ENCODE results near the gene LARP1. TPM values are rescaled to one million over a fixed set of nuclear protein-coding genes. Genes with fewer than 3 reads are reported as not detected.

The LARP1 gene
- total and polyA plus RNA-seq, 12 donors = 26.4 to 197 (median 163) TPM

DNA sequence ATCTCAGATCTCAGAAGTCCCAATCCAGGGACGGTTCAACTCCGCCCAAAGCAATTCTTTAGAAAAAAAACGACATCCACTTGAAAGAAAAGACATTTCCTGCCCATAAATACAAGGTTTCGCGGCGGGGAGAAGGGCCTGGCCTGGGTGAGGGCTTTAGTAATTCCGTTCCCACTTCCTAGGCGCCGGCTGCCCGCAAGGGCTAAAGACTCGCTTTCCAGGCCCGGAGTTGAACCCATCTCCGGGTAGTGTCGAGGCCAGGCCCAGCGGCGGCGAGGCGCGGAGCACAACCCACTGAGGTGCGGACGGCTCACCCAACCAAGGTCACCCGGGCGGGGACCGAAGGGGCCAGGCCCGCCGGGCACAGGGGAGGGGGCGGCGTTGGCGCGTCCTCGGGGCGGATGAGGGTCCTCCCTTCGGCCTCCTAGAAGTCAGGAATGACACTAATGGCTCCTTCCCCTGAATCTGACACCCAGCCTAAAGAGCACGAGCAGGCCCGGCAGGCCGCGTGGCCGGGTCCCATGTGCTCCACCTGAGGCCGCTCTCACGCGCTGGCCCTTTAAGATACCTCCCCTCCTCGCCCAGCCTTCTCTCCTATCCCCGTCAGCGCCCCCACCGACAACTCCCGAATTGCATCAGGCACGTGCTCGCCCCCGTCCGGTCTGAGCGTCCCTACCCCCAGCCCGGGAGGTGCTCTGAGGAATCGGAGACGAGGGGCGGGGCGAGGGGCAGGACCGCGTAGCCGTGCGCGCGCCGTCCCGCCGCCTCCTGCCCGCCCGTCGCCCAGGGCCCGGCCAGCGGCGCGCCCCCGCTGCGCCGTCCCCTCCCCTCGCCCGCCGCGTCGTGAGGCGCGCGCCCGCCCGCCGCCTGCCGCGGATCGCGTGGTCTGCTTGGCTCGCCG is 467 bp upstream of the LARP1 start:
- no peaks in the 10 kb centered on the region for H3K36me3 ChIP-seq
- ATAC-seq (peak; percentile 91 to 96 (median 94)), DNase-seq (peak; percentile 100)
- peak overlapping the region; percentile 86 to 99 (median 98) for H3K27ac ChIP-seq
- peak overlapping the region; percentile 87 to 99 (median 98) for H3K4me3 ChIP-seq
- no peaks in the 10 kb centered on the region for H3K9me3 ChIP-seq
- intact Hi-C loops (cut with DNase I) = loop anchor here in 6 of 10 donors (1.0 to 10.0 kb wide), 9 partner anchors 38 to 104 kb away; partner anchors contain the start of gene CNOT8 (in 6 of the 6)
- peaks cover 7 to 48% (median 39%) of the 10 kb centered on the region in 9 donors for H3K4me1 ChIP-seq
- TF ChIP-seq, protein P1, sequence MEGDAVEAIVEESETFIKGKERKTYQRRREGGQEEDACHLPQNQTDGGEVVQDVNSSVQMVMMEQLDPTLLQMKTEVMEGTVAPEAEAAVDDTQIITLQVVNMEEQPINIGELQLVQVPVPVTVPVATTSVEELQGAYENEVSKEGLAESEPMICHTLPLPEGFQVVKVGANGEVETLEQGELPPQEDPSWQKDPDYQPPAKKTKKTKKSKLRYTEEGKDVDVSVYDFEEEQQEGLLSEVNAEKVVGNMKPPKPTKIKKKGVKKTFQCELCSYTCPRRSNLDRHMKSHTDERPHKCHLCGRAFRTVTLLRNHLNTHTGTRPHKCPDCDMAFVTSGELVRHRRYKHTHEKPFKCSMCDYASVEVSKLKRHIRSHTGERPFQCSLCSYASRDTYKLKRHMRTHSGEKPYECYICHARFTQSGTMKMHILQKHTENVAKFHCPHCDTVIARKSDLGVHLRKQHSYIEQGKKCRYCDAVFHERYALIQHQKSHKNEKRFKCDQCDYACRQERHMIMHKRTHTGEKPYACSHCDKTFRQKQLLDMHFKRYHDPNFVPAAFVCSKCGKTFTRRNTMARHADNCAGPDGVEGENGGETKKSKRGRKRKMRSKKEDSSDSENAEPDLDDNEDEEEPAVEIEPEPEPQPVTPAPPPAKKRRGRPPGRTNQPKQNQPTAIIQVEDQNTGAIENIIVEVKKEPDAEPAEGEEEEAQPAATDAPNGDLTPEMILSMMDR (IDR thresholded peaks at IDR 0.05) = peak in 8 of 9 donors; percentile 28 to 63 (median 44)
- WGBS, 2 donors = 2% methylated on average over 79 to 86 of the region's 92 CpGs
- H3K27me3 ChIP-seq = no peaks in the 10 kb centered on the region

DNA sequence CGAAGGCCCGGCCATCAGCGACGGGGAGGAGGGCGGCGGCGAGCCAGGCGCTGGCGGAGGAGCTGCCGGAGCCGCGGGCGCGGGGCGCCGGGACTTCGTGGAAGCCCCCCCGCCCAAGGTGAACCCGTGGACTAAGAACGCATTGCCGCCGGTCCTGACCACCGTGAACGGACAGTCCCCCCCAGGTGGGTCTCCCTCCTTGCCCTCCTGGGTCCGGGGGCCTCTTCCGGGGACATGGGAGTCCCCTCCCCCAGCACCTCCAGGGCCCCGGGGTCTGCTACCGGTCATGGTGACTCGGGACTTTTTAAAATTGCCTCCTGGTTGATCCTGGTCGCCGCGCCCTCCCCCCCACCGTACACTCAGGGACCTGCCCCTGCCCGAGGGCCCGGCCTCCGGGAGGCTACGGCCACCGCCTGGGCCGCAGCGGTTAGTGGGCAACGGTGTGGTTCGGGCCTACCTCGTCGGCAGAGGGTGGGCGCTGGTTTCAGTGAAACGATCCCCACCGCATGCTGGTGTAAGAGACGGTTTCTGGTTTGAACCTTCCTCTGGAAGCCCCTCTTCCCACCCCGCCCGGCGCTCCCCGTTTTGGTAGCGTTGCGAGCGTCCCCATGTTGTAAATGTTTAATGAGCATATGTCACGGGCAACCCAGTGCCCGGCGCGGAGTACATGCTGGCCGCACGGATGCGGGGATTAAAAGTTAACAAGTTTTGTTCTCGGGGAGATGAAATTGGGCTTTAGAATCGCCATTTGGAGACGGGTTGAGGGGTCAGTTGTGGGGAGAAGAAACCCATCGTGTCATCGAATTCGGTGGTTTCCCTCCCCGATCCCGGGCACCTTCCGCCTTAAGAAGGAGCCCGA is 1.1 kb downstream of the LARP1 start:
- Histone ChIP-seq H3K36me3 (no peaks in the 10 kb centered on the region), H3K4me1 (peaks cover 12 to 62% (median 52%) of the 10 kb centered on the region in 9 donors), H3K27me3 (no peaks in the 10 kb centered on the region), H3K4me3 (peak overlapping the region; percentile 87 to 99 (median 98)), H3K27ac (peak overlapping the region; percentile 91 to 99 (median 98)), H3K9me3 (no peaks in the 10 kb centered on the region)
- 0% methylated on average over 68 to 72 of the region's 72 CpGs for WGBS, 2 donors
- peak in 6 of 8 donors; percentile 3 to 23 (median 12) for ATAC-seq
- intact Hi-C loops (cut with DNase I) = loop anchor here in 5 of 10 donors (5.0 to 10.0 kb wide), 7 partner anchors 36 to 101 kb away; partner anchors contain the start of gene CNOT8 (in 5 of the 5)
- TF ChIP-seq, protein P1 (IDR thresholded peaks at IDR 0.05) = no peak
- peak; percentile 39 to 46 for DNase-seq

- Histone ChIP-seq H3K36me3 (no peaks in the 10 kb centered on the region), H3K27ac (peak overlapping the region; percentile 91 to 99 (median 98)), H3K9me3 (no peaks in the 10 kb centered on the region), H3K27me3 (no peaks in the 10 kb centered on the region), H3K4me1 (peaks cover 14 to 71% (median 61%) of the 10 kb centered on the region in 9 donors), H3K4me3 (peak overlapping the region; percentile 87 to 99 (median 98))
- TF ChIP-seq, protein P1 (IDR thresholded peaks at IDR 0.05) = no peak
- ATAC-seq = peak in 5 of 8 donors; percentile 3 to 11 (median 4)
- intact Hi-C loops (cut with DNase I) = loop anchor here in 5 of 10 donors (5.0 to 10.0 kb wide), 7 partner anchors 35 to 102 kb away; partner anchors contain the start of gene CNOT8 (in 5 of the 5)
- WGBS, 2 donors = 0 to 1% methylated on average over 58 to 73 of the region's 73 CpGs
- peak; percentile 56 to 67 for DNase-seq
These were observed 2.0 kb downstream of the LARP1 start for GRCh38 chr5:154756868-154757813.

Data from heart right ventricle (tissue), 16 donors.